ENCODE results near the gene EVA1A.

EVA1A gene

DNA sequence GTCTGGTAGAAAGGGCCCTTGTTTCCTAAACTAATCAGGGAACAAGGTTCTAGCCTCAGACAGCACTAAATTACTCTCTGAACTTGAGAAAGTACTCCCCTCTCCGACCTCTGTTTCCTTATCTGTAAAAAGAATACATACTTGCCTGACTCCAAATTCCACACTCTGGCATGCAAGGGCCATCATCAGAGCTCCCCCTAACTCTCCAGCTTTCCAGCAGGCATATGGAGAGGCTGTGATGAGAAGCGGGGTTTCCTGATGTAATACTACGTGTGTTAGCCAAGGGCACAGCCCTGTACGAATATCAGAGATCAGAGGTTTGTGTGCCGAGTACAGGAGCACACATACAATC is 1.8 kb upstream of the EVA1A start:
- DNase-seq (ENCODE audit: low read depth), result no peak

DNA sequence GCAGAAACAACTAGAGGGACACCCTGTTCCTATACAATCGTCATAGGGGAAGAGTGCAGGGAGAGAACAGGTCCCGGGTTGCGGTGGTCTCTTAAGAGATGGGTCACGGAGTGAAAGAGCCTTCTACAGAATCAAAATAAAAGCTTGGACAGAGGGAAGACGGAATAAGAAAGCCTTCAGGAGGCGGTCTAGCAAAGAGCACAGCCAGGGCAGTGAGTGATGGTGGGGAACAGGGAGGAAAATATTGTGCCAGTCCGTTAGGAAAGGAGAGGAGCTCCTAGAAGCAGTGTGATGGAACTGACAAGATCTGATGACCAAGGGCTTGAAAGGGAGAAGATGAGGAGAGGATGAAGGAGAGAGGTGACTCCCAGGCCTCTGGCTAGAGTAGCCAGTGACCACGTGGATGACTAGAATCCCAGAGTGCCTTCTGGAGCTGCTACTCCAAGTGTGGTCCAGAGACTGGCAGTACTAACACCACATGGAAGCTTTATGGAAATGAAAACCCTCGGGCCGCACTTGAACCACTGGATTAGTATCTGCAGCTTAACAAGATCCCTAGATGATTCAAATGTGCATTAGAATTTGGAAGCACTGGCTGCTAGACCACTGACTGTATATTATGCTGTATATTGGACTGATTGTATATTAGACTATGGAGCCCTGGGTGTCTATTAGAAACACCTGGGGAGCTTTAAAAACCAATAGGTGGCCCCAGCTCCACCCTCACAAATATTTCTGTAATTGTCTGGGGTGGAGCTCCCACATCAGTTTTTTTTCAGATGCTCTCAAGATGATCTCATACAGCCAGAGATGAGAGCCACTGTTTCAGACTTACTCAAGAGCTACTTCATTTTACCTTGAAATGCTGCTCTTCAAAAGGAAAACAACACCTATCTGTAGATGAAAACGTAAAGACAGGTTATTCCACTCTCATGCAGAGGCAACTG is 1.1 kb upstream of the EVA1A start:
- no peak for DNase-seq (ENCODE audit: low read depth)

DNA sequence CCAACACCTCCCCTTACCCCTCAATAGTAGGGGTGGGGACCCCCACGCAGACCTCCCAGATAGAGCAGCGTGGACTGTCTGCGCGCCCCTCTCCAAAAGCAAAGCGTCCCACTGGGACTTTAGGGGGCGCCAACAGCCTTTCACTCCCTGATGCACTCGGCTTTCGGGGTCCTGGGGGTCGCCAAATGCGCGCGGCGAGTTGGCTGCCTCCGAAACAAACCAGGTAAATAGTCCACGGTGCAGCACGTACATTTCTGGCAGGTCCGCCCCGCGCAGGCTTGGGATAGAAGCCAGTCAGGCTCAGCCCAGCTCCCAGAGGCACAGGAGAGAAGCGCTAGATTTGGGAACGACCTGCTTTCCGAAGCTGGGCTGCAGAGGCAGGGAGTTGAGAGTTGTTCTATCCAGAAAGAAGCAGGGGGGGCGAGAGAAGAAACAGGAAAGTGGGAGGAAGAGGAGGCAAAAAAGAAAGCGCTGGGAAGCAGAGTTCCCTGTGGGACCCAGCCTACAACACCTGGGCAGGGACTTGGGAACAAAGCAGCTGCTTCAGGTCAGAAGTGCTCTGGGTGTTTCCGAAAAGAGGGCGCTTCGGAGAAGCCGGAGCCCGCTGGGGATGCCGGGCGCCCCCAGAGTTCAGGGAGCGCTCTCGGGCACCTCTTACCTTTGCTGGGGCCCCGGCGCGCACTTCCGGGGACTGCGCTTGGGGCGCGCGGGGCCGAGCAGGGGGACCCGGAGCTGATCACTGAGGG is 544 bp downstream of the EVA1A start:
- no peak for DNase-seq (ENCODE audit: low read depth)

GRCh38 chr2:75559680-75560021 is 1.1 kb downstream of the EVA1A start:
- DNase-seq (ENCODE audit: low read depth), result no peak

DNA sequence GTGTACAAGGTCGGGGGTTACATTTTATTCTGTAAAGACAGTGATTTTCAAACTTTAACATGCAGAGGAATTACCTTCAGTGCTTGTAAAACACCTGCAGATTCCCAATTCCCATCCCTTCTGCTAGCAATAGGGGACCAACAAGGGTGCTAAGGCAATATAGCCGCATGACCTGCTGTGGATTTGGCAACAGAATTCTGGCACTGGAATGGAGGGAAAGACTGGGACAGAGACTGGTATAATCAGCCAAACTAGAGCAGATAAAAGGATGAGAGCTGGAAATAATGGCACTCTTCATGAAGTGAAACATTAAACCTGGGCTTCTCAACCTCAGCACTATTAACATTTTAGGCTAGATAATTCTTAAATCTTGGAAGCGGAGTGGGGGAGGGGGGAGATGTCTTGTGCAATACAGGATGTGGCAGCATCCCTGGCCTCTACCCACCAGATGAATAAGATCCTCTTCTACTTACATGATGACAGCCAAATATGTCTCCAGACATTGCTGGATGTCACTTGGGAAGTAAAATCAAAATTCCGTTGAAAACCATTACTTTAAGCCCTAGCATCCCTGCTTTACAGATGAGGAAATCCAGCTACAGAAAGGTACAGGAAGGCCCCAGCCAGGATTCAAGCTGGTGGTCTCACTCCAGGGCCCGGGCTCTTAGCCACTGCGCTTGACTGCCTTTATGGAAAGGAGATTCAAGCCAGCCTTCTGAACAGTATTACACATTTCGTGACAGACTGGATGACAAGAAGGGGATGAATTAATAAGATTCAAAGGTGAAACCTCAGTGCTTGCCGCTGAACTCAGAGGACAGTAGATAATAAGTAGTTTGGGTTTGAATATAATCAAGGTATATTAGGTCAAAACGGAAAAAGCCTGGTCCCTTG is 1.7 kb downstream of the EVA1A start:
- no peak for DNase-seq (ENCODE audit: low read depth)

DNA sequence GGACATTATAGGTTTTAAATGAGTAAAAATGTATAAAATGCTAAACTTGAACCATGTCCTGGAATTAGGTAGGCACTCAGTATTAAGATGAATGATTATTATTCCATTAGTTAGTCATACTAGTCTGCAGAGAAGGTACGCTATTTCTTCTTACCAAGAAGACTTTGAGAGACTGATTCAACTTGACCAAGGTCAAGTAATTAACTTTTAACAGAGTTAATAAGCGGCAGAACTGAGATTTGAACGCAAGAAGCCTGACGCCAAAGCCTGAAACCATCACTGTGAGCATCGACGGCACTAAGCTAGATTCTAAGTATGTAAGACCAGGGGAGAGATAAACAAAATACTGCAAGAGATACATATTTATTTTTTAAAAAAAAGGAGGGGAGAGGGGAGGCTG is 2.6 kb downstream of the EVA1A start:
- no peak for DNase-seq (ENCODE audit: low read depth)

GRCh38 chr2:75557474-75558133 is 3.1 kb downstream of the EVA1A start:
- no peak for DNase-seq (ENCODE audit: low read depth)

GRCh38 chr2:75556679-75557366 is 3.9 kb downstream of the EVA1A start:
- DNase-seq (ENCODE audit: low read depth), result no peak

DNA sequence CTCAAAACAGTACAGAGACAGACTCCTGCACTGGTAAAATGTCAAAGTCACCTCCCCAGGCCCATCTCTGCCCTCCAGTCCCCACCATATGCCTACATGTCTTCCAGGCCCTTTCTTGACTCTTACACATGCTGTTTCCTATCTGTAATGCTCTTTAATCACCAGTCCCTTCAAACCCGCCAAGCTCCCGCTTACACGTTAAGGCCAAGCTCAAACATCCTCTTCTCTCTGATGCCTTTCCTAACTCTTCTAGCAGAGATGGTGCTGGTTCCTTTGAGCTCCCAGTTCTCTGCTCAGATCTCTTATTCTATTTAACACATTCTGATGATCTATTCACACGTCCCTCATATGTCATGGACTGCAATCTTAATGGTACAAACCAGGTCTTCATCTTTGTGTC is 5.0 kb downstream of the EVA1A start:
- DNase-seq (ENCODE audit: low read depth), result no peak

DNA sequence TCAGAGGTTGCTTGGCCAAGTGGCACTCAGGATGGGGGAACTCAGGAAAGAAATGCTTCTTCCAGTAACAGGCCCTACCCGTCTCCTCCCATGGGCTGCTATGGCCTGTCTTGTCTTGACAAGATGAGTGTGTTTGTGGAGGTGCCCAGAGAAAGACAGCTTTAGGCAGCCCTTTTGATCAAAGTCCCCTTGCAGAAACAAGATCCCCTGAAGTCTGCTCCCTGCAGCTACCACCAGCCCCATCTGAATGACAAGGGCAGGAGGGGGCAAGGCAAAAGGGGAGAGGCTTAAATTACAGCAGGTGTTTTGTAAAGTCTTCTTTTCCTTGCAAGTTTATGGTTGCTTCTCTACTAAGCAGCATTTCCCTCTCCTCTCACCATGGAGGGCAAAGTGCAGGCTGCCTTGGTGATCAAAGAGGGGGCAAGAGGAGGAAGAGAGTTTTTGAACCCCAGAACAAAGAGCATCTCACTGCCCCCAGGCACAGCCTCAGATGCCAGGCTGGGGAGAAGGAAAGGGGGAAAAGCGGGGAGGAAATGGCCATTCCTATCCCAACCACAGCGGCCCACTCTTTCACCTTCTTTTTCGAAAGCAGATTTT is 6.7 kb downstream of the EVA1A start:
- no peak for DNase-seq (ENCODE audit: low read depth)

GRCh38 chr2:75552222-75552621 is 8.5 kb downstream of the EVA1A start:
- no peak for DNase-seq (ENCODE audit: low read depth)

DNA sequence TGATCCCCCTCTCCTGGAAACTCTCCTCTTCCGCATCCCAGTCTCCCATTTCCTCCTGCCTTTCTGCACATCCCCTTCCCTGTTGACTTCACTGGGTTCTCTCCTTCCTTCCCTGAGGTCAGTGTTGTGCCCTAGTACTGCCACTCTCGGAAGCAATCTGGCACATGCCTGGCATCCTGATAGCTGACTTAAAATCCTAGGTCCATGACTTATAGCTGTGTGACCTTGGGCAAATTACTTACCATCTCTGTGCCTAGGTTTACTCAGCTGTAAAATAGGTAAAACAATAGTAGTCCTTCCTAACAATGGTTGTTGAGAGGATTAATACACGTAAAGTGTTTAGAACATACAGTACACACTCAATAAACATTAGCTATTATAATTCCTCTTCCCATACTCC is 9.3 kb downstream of the EVA1A start:
- DNase-seq (ENCODE audit: low read depth), result no peak

DNA sequence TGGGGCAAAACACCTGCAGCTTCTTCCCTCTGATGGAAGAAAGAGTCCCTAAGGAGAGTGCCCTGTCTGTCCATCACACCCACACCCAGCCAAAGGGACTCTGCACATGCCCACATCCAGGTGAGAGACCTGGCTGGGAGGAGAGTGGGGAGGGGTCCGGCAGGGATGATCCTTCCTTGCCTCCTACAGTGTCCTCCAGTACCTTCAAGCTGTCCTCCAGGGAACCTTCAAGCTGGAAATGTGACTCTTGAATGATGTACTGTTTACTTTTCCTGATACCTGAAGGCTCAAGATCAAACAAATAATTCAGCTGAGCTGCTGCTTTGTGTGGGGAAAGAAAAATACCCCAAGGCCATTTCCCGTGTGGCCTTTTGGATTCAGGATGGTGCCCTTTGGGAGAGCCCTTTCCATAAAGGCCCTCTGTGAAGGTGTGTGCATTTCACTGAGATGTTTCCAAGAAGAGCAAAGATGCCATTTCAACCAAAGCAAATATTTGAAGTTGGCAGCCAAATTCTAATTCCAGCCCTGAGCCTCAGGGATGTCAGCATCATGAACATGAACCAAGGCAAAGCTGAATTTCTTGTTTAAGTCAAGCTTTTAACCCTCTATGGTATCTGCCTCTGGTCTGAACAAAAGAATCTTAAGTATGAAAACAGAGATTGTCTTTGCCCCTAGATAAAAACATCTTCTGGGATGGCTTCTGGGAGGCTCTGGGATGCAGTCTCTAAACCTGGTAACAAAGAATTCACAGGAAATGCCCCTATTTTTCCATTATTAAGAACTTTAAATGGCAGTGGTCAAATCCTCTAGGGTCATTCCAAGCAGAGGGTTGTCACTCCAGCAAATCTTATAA is 11.1 kb downstream of the EVA1A start:
- no peak for DNase-seq (ENCODE audit: low read depth)

DNA sequence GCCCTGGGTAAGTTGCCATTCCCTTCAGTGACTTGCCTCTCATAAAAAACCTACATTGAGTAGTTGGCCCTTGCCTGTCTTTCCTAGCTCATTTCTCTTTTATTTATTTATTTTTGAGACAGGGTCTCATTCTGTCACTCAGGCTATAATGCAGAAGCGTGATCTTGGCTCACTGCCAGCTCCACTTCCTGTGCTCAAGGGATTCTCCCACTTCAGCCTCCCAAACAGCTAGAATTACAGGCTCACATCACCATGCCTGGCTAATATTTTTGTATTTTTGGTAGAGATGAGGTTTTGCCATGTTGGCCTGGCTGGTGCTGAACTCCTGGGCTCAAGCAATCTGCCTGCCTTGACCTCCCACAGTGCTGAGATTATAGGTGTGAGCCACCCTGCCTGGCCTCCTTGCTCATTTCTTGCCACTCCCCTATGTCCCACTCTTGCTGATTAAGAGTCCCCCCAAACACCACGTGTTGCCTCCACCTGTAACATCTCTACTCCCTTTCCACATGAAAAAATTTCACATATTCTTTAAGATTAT is 12.6 kb downstream of the EVA1A start:
- no peak for DNase-seq (ENCODE audit: low read depth)

GRCh38 chr2:75547345-75548035 is 13.2 kb downstream of the EVA1A start:
- DNase-seq (ENCODE audit: low read depth), result no peak

DNA sequence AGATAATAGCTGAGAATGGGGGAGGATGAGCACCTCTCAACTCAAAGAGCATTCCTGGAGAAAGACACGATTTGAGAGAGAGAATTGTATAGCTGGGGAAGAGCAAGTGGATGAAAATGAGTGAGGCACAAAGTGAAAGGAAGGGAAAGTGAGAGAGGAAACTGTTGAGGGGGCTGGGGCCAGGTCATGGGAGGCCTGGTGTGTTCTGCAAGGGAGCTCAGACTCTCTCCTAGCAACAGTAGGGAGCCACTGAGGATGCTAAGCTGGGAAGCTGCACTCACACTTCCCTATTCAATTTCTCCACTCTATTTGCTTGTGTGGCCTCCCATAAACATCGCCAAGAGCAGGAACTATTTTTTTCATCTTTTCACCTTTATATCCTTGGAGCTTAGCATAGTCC is 14.8 kb downstream of the EVA1A start:
- DNase-seq (ENCODE audit: low read depth), result no peak

DNA sequence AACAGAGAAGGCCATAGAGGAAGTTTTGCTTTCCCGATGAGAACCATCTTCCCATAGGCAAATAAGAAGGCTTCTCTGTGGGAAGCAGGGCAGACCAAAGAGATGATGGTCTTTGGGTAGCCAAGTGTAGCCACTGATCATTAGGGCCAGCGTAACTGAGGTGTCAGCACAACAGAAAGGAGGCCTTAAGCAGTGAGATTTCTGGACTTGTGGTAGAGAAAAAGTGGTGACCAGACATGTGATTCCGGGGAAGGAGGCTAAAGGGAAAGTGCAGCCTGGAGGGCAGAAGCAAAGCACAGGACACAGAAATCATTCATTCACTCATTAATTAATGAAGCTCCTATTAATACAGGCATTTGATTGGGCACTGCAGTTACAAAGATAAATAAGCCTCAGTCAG is 15.4 kb downstream of the EVA1A start:
- no peak for DNase-seq (ENCODE audit: low read depth)

DNA sequence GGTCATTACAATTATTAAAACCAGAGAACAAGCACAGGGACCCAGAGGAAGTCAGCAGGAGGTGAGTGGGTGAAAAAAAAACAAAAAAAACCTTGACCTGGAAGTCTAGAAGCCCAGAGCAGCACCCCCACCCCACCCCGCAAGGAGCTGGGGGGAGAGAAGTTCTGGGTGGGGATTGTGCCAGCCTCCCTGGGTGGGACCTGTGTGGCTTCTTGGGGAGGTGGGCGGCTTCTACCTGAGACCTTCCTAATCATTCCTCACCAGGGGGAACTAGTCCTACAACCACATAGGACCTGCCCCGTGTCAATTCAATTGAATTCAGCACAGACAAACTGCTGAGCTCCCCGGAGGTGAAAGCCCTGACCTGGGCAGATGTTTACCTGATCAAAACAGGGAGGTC is 17.3 kb downstream of the EVA1A start:
- DNase-seq (ENCODE audit: low read depth), result no peak

GRCh38 chr2:75541430-75541829 is 19.3 kb downstream of the EVA1A start:
- no peak for DNase-seq (ENCODE audit: low read depth)

Measured in activated gamma-delta T cell treated with anti-CD3 and anti-CD28 coated beads, Interleukin-2, amount 50 U/mL, for 16 hours (primary cell).